HepG2 (cell line): ENCODE data around the gene CCNI2. TPM values are rescaled to one million over a fixed set of nuclear protein-coding genes. Genes with fewer than 3 reads are reported as not detected.

Experiments used
- ARNTL ChIP-seq: sonication (generic); formaldehyde crosslinking; IDR thresholded peaks from 2 replicates; pipeline ENCODE4 v1.4.0; 2020; ENCODE audit warnings: mild to moderate bottlenecking, missing genetic modification reagents
- DMAP1 ChIP-seq: IDR thresholded peaks from 2 replicates; pipeline ENCODE4 v1.6.1; 2016
- ELF1 ChIP-seq: sonication (generic); formaldehyde crosslinking; IDR thresholded peaks from 2 replicates; pipeline ENCODE4 v1.4.0; 2020; ENCODE audit warnings: missing genetic modification reagents
- GABPB1 ChIP-seq: IDR thresholded peaks from 2 replicates; pipeline ENCODE4 v1.6.1; 2016; ENCODE audit warnings: mild to moderate bottlenecking, missing genetic modification reagents, moderate library complexity, missing compliant biosample characterization
- HOXA5 ChIP-seq: sonication (generic); formaldehyde crosslinking; IDR thresholded peaks from 2 replicates; pipeline ENCODE4 v1.4.0; 2020; ENCODE audit warnings: missing genetic modification reagents
- MATR3 ChIP-seq: sonication (generic); formaldehyde crosslinking; IDR thresholded peaks from 2 replicates; pipeline ENCODE4 v1.4.0; 2020; ENCODE audit warnings: missing genetic modification reagents
- MEF2D ChIP-seq: sonication (generic); formaldehyde crosslinking; IDR thresholded peaks from 2 replicates; pipeline ENCODE4 v1.5.1; 2020; ENCODE audit warnings: mild to moderate bottlenecking, missing genetic modification reagents
- MXD1 ChIP-seq: sonication (generic); formaldehyde crosslinking; IDR thresholded peaks from 2 replicates; pipeline ENCODE4 v1.4.0; 2020; ENCODE audit warnings: mild to moderate bottlenecking, missing genetic modification reagents
- MXD3 ChIP-seq: IDR thresholded peaks from 2 replicates; pipeline ENCODE4 v1.6.1; 2016; ENCODE audit warnings: mild to moderate bottlenecking, missing biosample characterization, missing genetic modification reagents
- MYC ChIP-seq: sonication (generic); formaldehyde crosslinking; IDR thresholded peaks from 2 replicates; pipeline ENCODE4 v1.9.0; 2021; ENCODE audit warnings: missing genetic modification reagents, borderline replicate concordance
- RBFOX2 ChIP-seq: fragments of 200-400 bp; formaldehyde crosslinking; IDR thresholded peaks from 2 replicates; pipeline ENCODE4 v1.6.1; 2017; ENCODE audit warnings: low read depth, mild to moderate bottlenecking, low read length
- SUZ12 ChIP-seq: fragments of 150-350 bp; IDR thresholded peaks from 2 replicates; pipeline ENCODE4 v1.6.1; 2014; ENCODE audit warnings: low read depth, low read length
- THAP9 ChIP-seq: sonication (generic); formaldehyde crosslinking; IDR thresholded peaks from 2 replicates; pipeline ENCODE4; 2020; ENCODE audit warnings: missing genetic modification reagents, mild to moderate bottlenecking, borderline replicate concordance
- ZHX2 ChIP-seq, 2 experiments: sonication (generic) in 1 of 2; formaldehyde crosslinking in 1 of 2; IDR thresholded peaks; 2 replicates each; pipeline versions ENCODE4 v1.6.1 to v1.9.0; 2014 to 2022; ENCODE audit warnings: antibody characterized with exemption in 1 of 2, borderline replicate concordance in 1 of 2, inconsistent platforms in 1 of 2, low read depth in 1 of 2, missing genetic modification reagents in 1 of 2
- ZNF296 ChIP-seq: sonication (generic); formaldehyde crosslinking; conservative IDR thresholded peaks from 2 replicates; pipeline ENCODE4 v1.5.0; 2020; ENCODE audit warnings: mild to moderate bottlenecking, missing genetic modification reagents
- ZSCAN9 ChIP-seq: IDR thresholded peaks from 2 replicates; pipeline ENCODE4 v1.6.1; 2016; ENCODE audit warnings: borderline replicate concordance
- polyA plus RNA-seq, 8 experiments: library from polyadenylated mRNA; depleted of rRNA in 3 of 8; stranded (reverse) in 7 of 8; unstranded in 1 of 8; fragments of >200 nt; fragmentation: Illumina TruSeq in 4 of 8; extraction: Trizol in 4 of 8; gene quantifications; 2 replicates each; pipeline versions ENCODE4 v1.2.1 to v1.2.3, GENCODE V29; 2011 to 2016; ENCODE audit warnings: low read depth in 4 of 8, missing spikeins in 1 of 8, mixed read lengths in 1 of 8; ENCODE audit not compliant: insufficient read depth in 1 of 8
- total RNA-seq, 5 experiments: library from RNA; depleted of rRNA; stranded (reverse); fragments of >200 nt; fragmentation: Illumina TruSeq; extraction: Trizol; gene quantifications; 2 replicates each; pipeline ENCODE4 v1.2.3, GENCODE V29; 2016; ENCODE audit warnings: low read depth in 1 of 5

The CCNI2 gene
- total and polyA plus RNA-seq, 2 of the 13 experiments (the other 11 are each of a cell fraction or from before 2014, with no cell fraction given), result not detected

- TF ChIP-seq MYC (CRISPR knock-in tag) (peak; percentile 50; the same call in 1 of the 2 replicates), MATR3 (no peak), SUZ12 (no peak), MXD1 (CRISPR knock-in tag) (peak; percentile 86; the same call in 1 of the 2 replicates), ZSCAN9 (CRISPR knock-in tag) (0 out of 2 replicates have a peak, but pooled peaks have one; percentile 17), HOXA5 (CRISPR knock-in tag) (peak; percentile 67; the same call in 1 of the 2 replicates), GABPB1 (CRISPR knock-in tag) (peak; percentile 68; the same call in 1 of the 2 replicates), ZNF296 (no peak), MXD3 (peak; percentile 50; the same call in 1 of the 2 replicates), RBFOX2 (peak; percentile 85), ELF1 (0 out of 2 replicates have a peak, but pooled peaks have one; percentile 11), ARNTL (CRISPR knock-in tag) (0 out of 2 replicates have a peak, but pooled peaks have one; percentile 29), DMAP1 (0 out of 2 replicates have a peak, but pooled peaks have one; percentile 37), ZHX2 (IDR thresholded peaks at IDR 0.05; ENCODE audit: low read depth) (0 out of 2 replicates have a peak, but pooled peaks have one; percentile 9), ZHX2 (CRISPR knock-in tag; IDR thresholded peaks at IDR 0.05; ENCODE audit: borderline replicate concordance) (no peak), THAP9 (CRISPR knock-in tag) (peak; percentile 79; the same call in 1 of the 2 replicates), MEF2D (CRISPR knock-in tag) (no peak)
Observed at GRCh38 chr5:132736853-132737833, 10.1 kb upstream of the CCNI2 start, which contains the start of gene KIF3A (continued).
